ENCODE measurements around the gene IL15RA. TPM values are rescaled to one million over a fixed set of nuclear protein-coding genes. Genes with fewer than 3 reads are reported as not detected.

IL15RA gene
- total RNA-seq, 1 experiment from 2014 or later: 1.9 TPM

- TF ChIP-seq ATF6 (CRISPR knock-in tag; IDR thresholded peaks at IDR 0.05) (no peak), ZNF423 (CRISPR knock-in tag; IDR thresholded peaks at IDR 0.05) (no peak), NFATC4 (CRISPR knock-in tag; IDR thresholded peaks at IDR 0.05) (no peak), GABPB1 (CRISPR knock-in tag; IDR thresholded peaks at IDR 0.05) (no peak), FOXP1 (CRISPR knock-in tag; IDR thresholded peaks at IDR 0.05; ENCODE audit: borderline replicate concordance) (no peak), CBFB (CRISPR knock-in tag; IDR thresholded peaks at IDR 0.05; ENCODE audit: low read depth) (no peak), ZNF281 (CRISPR knock-in tag; IDR thresholded peaks at IDR 0.05) (no peak), JUN (CRISPR knock-in tag; IDR thresholded peaks at IDR 0.05) (no peak), MAX (CRISPR knock-in tag; IDR thresholded peaks at IDR 0.05) (no peak), ZMAT4 (CRISPR knock-in tag; IDR thresholded peaks at IDR 0.05) (no peak), HMGA2 (CRISPR knock-in tag; IDR thresholded peaks at IDR 0.05) (no peak), ZNF138 (CRISPR knock-in tag; conservative IDR thresholded peaks at IDR 0.05) (no peak), SP1 (CRISPR knock-in tag; conservative IDR thresholded peaks at IDR 0.05) (no peak), ATF3 (CRISPR knock-in tag; conservative IDR thresholded peaks at IDR 0.05) (no peak), CTCF (IDR thresholded peaks at IDR 0.05) (no peak), RORB (CRISPR knock-in tag; IDR thresholded peaks at IDR 0.05) (no peak)
- TF ChIP-seq, protein P1, sequence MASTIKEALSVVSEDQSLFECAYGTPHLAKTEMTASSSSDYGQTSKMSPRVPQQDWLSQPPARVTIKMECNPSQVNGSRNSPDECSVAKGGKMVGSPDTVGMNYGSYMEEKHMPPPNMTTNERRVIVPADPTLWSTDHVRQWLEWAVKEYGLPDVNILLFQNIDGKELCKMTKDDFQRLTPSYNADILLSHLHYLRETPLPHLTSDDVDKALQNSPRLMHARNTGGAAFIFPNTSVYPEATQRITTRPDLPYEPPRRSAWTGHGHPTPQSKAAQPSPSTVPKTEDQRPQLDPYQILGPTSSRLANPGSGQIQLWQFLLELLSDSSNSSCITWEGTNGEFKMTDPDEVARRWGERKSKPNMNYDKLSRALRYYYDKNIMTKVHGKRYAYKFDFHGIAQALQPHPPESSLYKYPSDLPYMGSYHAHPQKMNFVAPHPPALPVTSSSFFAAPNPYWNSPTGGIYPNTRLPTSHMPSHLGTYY (CRISPR knock-in tag; IDR thresholded peaks at IDR 0.05): no peak
- TF ChIP-seq, protein P2, sequence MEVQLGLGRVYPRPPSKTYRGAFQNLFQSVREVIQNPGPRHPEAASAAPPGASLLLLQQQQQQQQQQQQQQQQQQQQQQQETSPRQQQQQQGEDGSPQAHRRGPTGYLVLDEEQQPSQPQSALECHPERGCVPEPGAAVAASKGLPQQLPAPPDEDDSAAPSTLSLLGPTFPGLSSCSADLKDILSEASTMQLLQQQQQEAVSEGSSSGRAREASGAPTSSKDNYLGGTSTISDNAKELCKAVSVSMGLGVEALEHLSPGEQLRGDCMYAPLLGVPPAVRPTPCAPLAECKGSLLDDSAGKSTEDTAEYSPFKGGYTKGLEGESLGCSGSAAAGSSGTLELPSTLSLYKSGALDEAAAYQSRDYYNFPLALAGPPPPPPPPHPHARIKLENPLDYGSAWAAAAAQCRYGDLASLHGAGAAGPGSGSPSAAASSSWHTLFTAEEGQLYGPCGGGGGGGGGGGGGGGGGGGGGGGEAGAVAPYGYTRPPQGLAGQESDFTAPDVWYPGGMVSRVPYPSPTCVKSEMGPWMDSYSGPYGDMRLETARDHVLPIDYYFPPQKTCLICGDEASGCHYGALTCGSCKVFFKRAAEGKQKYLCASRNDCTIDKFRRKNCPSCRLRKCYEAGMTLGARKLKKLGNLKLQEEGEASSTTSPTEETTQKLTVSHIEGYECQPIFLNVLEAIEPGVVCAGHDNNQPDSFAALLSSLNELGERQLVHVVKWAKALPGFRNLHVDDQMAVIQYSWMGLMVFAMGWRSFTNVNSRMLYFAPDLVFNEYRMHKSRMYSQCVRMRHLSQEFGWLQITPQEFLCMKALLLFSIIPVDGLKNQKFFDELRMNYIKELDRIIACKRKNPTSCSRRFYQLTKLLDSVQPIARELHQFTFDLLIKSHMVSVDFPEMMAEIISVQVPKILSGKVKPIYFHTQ (CRISPR knock-in tag; IDR thresholded peaks at IDR 0.05): no peak
- no peaks in the 10 kb centered on the region for H3K27me3 Mint-ChIP-seq (ENCODE audit: low read depth)
- H3K36me3 Mint-ChIP-seq: no peaks in the 10 kb centered on the region
- H3K4me1 Mint-ChIP-seq: peaks cover 4% of the 10 kb centered on the region
- no peak overlapping the region for H3K4me3 Mint-ChIP-seq
- H3K27ac Mint-ChIP-seq: no peak overlapping the region
- CTCF ChIA-PET: no interaction called here
- H3K9me3 Mint-ChIP-seq: no peaks in the 10 kb centered on the region
- DNase-seq (ENCODE audit: low spot score): no peak
- no peak for ATAC-seq
- POLR2A ChIA-PET: no interaction called here
Measured at GRCh38 chr10:5963591-5963990, 13.8 kb downstream of the IL15RA start.

Data from WTC11 (cell line).